ENCODE measurements around the gene CRK. TPM values are rescaled to one million over a fixed set of nuclear protein-coding genes. Genes with fewer than 3 reads are reported as not detected.

The CRK gene
- total and polyA plus RNA-seq, 10 of the 15 experiments (the other 5 are each of a cell fraction or from before 2014, with no cell fraction given) = 11.1 to 23.8 (median 20.5) TPM

DNA sequence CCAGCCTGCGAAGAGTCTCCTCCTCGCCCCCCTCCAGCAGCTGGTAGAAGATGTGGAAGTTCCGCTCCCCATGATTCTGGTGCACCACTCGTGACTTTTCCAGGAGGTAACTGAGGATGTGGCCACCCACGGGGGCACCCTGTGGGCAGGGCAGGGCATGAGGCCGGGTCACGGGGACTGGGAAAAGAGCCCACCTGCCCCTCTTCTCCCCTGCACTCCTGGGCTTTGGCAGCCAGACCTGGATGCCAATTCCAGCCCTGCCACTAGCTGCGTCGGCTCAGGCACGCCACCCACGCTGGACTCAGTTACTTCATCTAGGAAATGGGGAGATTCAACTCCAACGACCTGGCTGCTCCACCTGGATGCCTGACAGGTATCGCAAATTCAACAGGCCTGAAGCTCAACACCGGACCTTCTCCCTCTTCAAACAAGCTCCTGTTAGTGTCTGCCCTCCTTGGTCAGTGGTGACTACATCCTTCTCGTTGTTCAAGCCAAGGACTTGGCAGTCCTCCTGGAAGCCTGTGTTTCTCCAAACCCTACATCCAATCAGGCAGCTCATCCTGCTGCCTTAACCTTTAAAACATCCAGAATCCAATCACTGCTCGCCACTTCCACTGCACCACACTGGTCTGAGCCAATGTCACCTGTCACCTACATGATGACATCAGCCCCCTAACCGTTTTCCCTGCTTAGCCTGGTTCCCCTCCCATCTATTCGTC is 24.9 kb upstream of the CRK start:
- Histone ChIP-seq H3K4me2 (ENCODE audit: control insufficient read depth, insufficient read depth) (no peak overlapping the region), H3K27me3 (replicated peaks in 1 of 2; ENCODE audit: control insufficient read depth in 2 of 2, insufficient read depth in 2 of 2, low read length in 1 of 2) (no peaks in the 10 kb centered on the region), H4K20me1 (ENCODE audit: control insufficient read depth, insufficient read depth) (no peaks in the 10 kb centered on the region), H3K4me1 (ENCODE audit: control insufficient read depth, insufficient read depth, low read length) (peaks cover 8% of the 10 kb centered on the region), H3K36me3 (ENCODE audit: control insufficient read depth in 2 of 2, insufficient read depth in 2 of 2, low read length in 1 of 2) (peaks cover under 1 to 6% of the 10 kb centered on the region in 2 experiments; a peak in 3 of 4 replicates), H3K4me3 (no peak overlapping the region), H2AFZ (ENCODE audit: control insufficient read depth, low read depth, low read length) (no peak overlapping the region), H3K27ac (ENCODE audit: control insufficient read depth, insufficient read depth) (no peak overlapping the region), H3K9ac (ENCODE audit: control insufficient read depth, insufficient read depth, low read length) (no peak overlapping the region), H3K79me2 (ENCODE audit: control insufficient read depth, insufficient read depth, low read length) (peaks cover 12% of the 10 kb centered on the region), H3K9me3 (replicated peaks; ENCODE audit: control insufficient read depth, insufficient read depth, low read length) (no peaks in the 10 kb centered on the region)
- DNase-seq (ENCODE audit: low read depth, low spot score) (no peak), FAIRE-seq (no peak), ATAC-seq (no peak)
- in situ Hi-C loops (cut with MboI) (no loop called here), intact Hi-C loops (cut with micrococcal nuclease; ENCODE audit: unreplicated experiment) (no loop called here)
- RAD21 ChIA-PET (ENCODE audit: unreplicated experiment) = no interaction called here
- SMC1A ChIA-PET (ENCODE audit: uncharacterized antibody, unreplicated experiment) = no interaction called here
- POLR2A ChIA-PET = no interaction called here
- BruUV-seq (replicated peaks) = no TSS peak
- CTCF ChIA-PET = no interaction called here
- WGBS (ENCODE audit: insufficient coverage, insufficient replicate concordance, low lambda C conversion rate, missing lambda C conversion rate) = 84% methylated on average over 18 of the region's 18 CpGs
- TF ChIP-seq SIX5 (IDR thresholded peaks at IDR 0.05; ENCODE audit: low read depth, low read length, severe bottlenecking) (no peak), CEBPB (IDR thresholded peaks at IDR 0.05; ENCODE audit: borderline replicate concordance in 1 of 2, low read depth in 2 of 2, low read length in 2 of 2) (no peak), POLR2AphosphoS2 (IDR thresholded peaks at IDR 0.05; ENCODE audit: low read depth, low read length) (no peak), BCL11A (IDR thresholded peaks at IDR 0.05; ENCODE audit: low read depth, low read length) (no peak), LARP7 (IDR thresholded peaks at IDR 0.05) (no peak), FOXK2 (IDR thresholded peaks at IDR 0.05) (no peak), IKZF2 (IDR thresholded peaks at IDR 0.05) (no peak), MXI1 (IDR thresholded peaks at IDR 0.05; ENCODE audit: low read depth, low read length) (no peak), ESRRA (IDR thresholded peaks at IDR 0.05; ENCODE audit: low read length) (no peak), RBBP5 (conservative IDR thresholded peaks at IDR 0.05) (no peak), NFYB (IDR thresholded peaks at IDR 0.05; ENCODE audit: insufficient read depth, low read depth, low read length) (no peak), IRF4 (IDR thresholded peaks at IDR 0.05; ENCODE audit: low read depth, low read length) (no peak), POLR2AphosphoS5 (IDR thresholded peaks at IDR 0.05; ENCODE audit: low read length) (no peak; the same call in 1 of the 2 replicates)
- TF ChIP-seq, protein P1, sequence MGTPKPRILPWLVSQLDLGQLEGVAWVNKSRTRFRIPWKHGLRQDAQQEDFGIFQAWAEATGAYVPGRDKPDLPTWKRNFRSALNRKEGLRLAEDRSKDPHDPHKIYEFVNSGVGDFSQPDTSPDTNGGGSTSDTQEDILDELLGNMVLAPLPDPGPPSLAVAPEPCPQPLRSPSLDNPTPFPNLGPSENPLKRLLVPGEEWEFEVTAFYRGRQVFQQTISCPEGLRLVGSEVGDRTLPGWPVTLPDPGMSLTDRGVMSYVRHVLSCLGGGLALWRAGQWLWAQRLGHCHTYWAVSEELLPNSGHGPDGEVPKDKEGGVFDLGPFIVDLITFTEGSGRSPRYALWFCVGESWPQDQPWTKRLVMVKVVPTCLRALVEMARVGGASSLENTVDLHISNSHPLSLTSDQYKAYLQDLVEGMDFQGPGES (IDR thresholded peaks at IDR 0.05) = no peak
- TF ChIP-seq, protein P2, sequence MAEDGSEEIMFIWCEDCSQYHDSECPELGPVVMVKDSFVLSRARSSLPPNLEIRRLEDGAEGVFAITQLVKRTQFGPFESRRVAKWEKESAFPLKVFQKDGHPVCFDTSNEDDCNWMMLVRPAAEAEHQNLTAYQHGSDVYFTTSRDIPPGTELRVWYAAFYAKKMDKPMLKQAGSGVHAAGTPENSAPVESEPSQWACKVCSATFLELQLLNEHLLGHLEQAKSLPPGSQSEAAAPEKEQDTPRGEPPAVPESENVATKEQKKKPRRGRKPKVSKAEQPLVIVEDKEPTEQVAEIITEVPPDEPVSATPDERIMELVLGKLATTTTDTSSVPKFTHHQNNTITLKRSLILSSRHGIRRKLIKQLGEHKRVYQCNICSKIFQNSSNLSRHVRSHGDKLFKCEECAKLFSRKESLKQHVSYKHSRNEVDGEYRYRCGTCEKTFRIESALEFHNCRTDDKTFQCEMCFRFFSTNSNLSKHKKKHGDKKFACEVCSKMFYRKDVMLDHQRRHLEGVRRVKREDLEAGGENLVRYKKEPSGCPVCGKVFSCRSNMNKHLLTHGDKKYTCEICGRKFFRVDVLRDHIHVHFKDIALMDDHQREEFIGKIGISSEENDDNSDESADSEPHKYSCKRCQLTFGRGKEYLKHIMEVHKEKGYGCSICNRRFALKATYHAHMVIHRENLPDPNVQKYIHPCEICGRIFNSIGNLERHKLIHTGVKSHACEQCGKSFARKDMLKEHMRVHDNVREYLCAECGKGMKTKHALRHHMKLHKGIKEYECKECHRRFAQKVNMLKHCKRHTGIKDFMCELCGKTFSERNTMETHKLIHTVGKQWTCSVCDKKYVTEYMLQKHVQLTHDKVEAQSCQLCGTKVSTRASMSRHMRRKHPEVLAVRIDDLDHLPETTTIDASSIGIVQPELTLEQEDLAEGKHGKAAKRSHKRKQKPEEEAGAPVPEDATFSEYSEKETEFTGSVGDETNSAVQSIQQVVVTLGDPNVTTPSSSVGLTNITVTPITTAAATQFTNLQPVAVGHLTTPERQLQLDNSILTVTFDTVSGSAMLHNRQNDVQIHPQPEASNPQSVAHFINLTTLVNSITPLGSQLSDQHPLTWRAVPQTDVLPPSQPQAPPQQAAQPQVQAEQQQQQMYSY (CRISPR knock-in tag; IDR thresholded peaks at IDR 0.05) = no peak
- TF ChIP-seq, protein P3, sequence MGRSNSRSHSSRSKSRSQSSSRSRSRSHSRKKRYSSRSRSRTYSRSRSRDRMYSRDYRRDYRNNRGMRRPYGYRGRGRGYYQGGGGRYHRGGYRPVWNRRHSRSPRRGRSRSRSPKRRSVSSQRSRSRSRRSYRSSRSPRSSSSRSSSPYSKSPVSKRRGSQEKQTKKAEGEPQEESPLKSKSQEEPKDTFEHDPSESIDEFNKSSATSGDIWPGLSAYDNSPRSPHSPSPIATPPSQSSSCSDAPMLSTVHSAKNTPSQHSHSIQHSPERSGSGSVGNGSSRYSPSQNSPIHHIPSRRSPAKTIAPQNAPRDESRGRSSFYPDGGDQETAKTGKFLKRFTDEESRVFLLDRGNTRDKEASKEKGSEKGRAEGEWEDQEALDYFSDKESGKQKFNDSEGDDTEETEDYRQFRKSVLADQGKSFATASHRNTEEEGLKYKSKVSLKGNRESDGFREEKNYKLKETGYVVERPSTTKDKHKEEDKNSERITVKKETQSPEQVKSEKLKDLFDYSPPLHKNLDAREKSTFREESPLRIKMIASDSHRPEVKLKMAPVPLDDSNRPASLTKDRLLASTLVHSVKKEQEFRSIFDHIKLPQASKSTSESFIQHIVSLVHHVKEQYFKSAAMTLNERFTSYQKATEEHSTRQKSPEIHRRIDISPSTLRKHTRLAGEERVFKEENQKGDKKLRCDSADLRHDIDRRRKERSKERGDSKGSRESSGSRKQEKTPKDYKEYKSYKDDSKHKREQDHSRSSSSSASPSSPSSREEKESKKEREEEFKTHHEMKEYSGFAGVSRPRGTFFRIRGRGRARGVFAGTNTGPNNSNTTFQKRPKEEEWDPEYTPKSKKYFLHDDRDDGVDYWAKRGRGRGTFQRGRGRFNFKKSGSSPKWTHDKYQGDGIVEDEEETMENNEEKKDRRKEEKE (IDR thresholded peaks at IDR 0.05) = no peak
